ENCODE measurements around the gene CD44.
A peak's percentile ranks its signal among the peaks of the same experiment; 100 is the strongest.

The CD44 gene

GRCh38 chr11:35141071-35141470 lies 2.1 kb downstream of the CD44 start:
- DNase-seq: no peak

DNA sequence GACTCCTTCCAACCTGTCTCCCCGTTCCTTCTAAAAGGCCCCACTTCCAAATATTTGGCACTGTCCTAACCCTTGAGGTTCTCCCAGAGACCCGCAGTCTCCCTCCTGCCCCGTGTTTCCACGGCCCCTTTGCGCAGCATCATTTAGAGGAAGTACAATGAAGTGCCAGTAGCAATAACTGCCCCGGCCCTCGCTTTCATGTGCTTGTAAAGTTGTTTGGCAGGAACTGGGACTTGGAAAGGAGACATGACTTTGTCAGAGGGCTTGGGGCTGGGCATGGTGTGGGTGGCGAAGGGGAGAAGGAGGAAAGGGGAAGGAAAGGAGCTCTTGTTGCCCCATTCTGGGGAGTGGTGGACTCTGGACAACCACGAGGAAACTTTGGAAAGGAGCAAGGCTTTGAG lies 2.6 kb downstream of the CD44 start:
- DNase-seq: peak; percentile 54

- peak; percentile 50 for DNase-seq
Observed at GRCh38 chr11:35142481-35143075, 3.6 kb downstream of the CD44 start.

GRCh38 chr11:35143297-35144135 lies 4.5 kb downstream of the CD44 start:
- DNase-seq: no peak

GRCh38 chr11:35144136-35144741 lies 5.3 kb downstream of the CD44 start:
- peak; percentile 69 for DNase-seq

DNA sequence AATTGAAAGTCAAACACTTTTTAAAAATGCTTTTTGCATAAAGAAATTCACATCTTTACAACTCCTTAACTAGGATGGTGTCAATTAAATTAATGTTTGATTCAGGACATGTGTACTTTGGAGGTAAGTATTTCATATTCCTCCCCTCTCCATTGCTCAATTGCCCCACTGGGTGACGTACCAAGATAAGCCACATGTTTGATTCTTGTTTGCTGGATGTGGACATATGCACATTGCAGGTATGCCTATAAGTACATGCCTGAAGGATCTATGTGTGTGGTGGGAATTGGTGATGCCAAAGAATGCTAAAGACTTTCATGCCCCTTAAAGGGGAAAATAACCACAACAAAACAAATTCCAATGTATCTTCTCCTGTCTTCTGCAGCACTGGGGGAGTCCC lies 5.8 kb downstream of the CD44 start:
- DNase-seq: no peak

- DNase-seq: peak; percentile 49
Observed at GRCh38 chr11:35145271-35145670, 6.3 kb downstream of the CD44 start.

DNA sequence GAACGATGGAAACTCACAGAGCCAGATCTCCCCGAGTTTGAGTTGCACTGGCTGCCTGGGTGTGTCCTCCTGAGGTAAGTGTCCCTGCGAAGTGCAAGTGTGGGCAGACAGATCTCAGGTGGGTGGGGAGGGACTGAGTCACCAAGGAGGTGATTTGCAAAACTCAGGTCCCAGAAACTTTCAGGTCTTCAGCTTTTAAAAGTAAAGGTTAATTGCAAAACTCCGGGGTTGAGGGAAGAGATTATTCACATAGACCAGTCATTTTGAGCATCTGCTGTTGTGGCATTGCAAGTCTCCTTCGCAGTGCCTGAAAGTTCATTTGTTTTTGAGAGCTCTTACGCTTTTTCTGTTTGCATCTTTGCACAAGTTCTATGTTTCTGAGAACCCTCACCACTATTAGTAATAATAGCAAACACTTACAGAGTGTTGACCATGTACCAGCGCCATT lies 7.1 kb downstream of the CD44 start:
- DNase-seq: peak; percentile 72

DNA sequence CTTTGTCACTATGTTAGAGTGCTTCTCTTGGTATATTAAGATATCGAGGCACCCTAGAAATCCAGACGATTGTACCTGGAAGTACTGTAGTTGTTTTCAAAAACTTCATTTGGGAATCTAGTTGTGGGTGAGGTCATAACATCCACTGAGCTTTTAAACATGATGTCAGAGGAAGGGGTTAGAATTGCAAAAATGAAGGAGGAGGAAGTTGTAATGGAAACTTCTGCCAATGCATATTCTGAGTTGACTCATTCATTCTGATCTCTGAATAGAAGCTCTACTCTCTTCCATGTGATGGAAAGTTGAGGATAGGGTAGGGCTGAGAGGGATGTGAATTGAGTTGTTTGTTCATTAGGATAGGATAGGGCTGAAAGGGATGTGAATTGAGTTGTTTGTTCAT lies 7.7 kb downstream of the CD44 start:
- DNase-seq: no peak

- no peak for DNase-seq
Observed at GRCh38 chr11:35147235-35147634, 8.3 kb downstream of the CD44 start.

DNA sequence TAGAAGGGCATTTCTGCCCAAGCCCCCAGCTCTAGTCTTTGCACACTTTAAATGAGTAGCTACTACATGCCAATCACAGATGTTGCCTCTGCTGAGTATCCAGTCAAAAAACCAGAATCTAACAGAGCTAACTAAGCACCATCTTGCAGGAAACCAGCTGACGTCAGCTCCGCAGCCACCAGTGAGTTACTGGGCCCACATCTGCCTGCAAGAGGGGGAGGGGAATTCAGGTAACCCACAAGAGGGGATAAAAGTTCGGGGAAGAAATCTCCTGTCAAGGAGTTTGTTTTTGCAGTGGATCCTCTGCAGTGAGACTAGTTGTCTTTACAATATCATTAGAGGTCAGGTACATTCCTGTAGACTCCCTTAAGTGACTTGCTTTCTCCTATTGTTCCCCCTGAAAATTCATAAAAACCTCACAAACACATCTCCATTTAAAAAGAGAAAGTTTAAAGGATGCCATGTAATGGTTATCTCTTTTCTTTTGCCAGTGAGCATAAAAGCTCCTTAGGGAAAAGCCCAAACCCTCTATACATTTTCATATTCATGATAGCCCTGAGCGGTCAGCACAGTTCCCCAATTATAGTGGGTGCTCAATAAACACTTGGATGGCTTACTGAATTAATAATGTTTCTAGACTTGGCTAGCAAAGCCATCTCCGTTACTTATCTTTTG lies 9.3 kb downstream of the CD44 start:
- DNase-seq: peak; percentile 58

GRCh38 chr11:35150454-35150853 lies 11.5 kb downstream of the CD44 start:
- DNase-seq: no peak

DNA sequence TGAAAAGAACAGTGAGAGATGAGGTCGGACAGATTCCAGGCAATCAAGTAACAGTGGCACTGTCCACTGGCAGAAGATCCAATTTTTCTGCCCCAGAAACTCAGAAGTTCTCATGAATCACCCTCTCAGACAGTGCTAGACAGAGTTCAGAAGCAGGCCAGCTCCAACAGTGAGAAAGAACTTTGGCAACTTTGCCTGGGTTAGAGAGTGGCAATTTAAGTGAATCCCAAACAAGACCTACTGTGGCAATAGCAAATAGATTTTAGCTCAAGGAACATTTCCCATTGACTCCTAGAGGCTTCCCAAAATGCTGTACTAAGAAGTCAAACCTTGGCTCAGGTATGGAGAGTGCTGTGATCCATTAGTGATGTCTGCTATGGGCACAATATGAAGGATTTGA lies 12.3 kb downstream of the CD44 start:
- no peak for DNase-seq

GRCh38 chr11:35151683-35152280 lies 12.8 kb downstream of the CD44 start:
- no peak for DNase-seq

- DNase-seq: no peak
Observed at GRCh38 chr11:35152575-35152974, 13.6 kb downstream of the CD44 start.

- DNase-seq: no peak
Observed at GRCh38 chr11:35153280-35153679, 14.3 kb downstream of the CD44 start.

GRCh38 chr11:35154952-35155351 lies 16.0 kb downstream of the CD44 start:
- DNase-seq: no peak

GRCh38 chr11:35155677-35156076 lies 16.7 kb downstream of the CD44 start:
- DNase-seq: no peak

DNA sequence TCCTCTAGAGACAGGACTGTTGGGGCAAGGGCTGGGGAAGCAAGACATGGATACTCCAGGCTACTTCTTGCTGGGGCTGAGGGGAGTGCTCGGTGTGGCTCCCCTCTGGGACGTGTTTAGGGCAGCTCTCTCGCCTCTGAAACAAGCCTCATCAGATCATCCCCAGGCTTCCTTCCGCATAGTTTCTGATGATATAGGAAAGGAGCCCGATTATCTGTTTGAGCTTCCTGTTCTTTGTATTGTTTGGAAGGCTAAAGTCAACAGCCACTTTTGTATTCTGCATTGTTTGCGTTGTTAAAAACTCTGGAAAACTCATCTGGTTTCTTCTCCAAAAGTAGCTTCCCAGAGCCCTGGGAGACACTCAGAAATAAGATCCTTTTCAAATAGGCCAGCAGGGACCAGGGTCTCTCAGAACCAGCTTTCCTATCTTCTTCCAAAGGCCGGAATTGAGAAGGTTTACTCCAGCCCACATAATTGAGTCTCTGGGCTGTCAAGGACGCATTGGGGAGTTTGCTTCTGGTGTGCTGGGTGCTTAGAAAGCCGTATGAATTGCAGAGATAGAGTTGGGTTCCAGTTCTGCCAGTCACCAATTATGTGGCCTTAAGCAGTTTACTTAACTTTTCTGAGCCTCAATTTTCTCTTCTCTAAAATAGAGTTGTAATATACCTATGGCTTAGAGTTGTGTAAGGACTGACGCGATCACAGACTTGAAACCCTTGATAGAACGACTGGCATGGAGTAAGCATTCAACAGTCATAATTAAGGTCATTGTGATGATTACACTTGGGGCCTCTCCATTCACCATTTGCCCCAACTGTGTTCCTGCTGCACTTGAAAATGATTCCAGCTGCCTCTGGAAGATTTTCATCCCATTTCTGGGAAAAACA lies 19.1 kb downstream of the CD44 start:
- no peak for DNase-seq

DNA sequence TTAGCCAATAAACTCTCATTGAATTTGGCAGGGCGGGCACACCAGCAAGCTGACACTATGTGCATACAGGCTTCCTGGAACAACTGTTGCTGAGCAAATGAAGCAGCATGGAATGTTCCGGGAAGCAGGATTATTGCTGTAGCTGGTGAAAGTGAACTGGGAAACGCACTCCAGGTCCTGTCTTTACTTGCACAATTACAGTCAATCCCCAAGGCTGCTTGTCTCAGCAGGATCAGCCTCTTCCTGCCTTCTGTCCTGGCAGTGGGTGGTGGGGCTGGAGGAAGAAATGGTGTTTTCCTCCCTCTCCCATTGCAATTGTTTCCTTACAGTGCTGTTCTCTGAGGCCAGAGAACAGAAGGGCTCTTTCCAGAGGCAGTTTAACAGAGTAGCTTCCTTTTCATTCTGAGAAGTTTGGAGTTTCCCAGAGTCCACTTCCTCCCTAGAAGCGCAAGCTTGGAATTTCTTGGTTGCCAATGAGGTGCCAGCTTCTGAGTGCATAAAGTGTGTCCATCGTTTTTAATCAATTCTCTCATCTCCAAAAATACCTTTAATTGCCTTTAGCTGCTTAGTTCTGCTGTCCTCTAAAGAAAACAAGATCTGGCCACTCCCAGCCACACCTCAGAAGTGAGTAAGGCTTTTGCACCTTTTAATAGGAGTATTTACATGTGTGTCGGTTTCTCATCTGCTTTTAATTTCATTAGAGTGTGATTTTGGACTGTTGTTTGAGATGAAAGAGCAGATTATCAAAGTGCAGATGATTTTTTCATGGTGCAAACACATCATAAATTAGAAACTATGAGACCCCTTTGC lies 19.9 kb downstream of the CD44 start:
- DNase-seq: no peak

GRCh38 chr11:35160246-35160824 lies 21.4 kb downstream of the CD44 start:
- DNase-seq: no peak

Data from activated T-cell treated with anti-CD3 and anti-CD28 coated beads, Interleukin-2, amount 50 U/mL, for 1 hour (primary cell).